Measurements from ENCODE around the gene CNOT1.

The CNOT1 gene

GRCh38 chr16:58478427-58478826, 151.2 kb downstream of the CNOT1 start:
- DNase-seq, result no peak

- DNase-seq, result no peak
Measured at GRCh38 chr16:58476791-58477190, 152.8 kb downstream of the CNOT1 start.

- no peak for DNase-seq
Measured at GRCh38 chr16:58475091-58475619, 154.5 kb downstream of the CNOT1 start.

GRCh38 chr16:58474296-58474695, 155.3 kb downstream of the CNOT1 start:
- DNase-seq, result no peak

GRCh38 chr16:58472827-58473226, 156.8 kb downstream of the CNOT1 start:
- DNase-seq, result no peak

GRCh38 chr16:58472266-58472665, 157.4 kb downstream of the CNOT1 start:
- no peak for DNase-seq

- DNase-seq, result no peak
Measured at GRCh38 chr16:58471209-58471975, 158.2 kb downstream of the CNOT1 start.

Measured in CD4-positive, alpha-beta T cell treated with Interleukin-15 for 1 hour (primary cell).